GM18873 (cell line): ENCODE data around the gene PHF1.

Source experiments
- ATAC-seq: cut with Tn5 transposase; IDR thresholded peaks from one replicate; pipeline ENCODE4 v1.9.1; 2021; ENCODE audit warnings: mild to moderate bottlenecking, moderate library complexity, moderate number of reproducible peaks; ENCODE audit not compliant: unreplicated experiment, low FRiP score

The PHF1 gene

GRCh38 chr6:33453393-33454008 is 42.7 kb downstream of the PHF1 start:
- ATAC-seq = no peak

- peak; percentile 93 for ATAC-seq
Observed at GRCh38 chr6:33454009-33454946, 43.5 kb downstream of the PHF1 start, which contains the start of gene ZBTB9. TSS of gene ZBTB9 (plus strand) at chr6:33454576. CDS start at chr6:33455101, 525 bp downstream.

- ATAC-seq = no peak
Observed at GRCh38 chr6:33455051-33455450, 44.2 kb downstream of the PHF1 start.

- ATAC-seq = no peak
Observed at GRCh38 chr6:33456156-33456555, 45.3 kb downstream of the PHF1 start.

GRCh38 chr6:33458676-33459075 is 47.9 kb downstream of the PHF1 start:
- ATAC-seq = no peak

GRCh38 chr6:33459226-33459625 is 48.4 kb downstream of the PHF1 start:
- ATAC-seq = no peak
